Activated CD8-positive, alpha-beta memory T cell treated with anti-CD3 and anti-CD28 coated beads, Interleukin-2, amount 50 U/mL, for 1 hour (primary cell): ENCODE measurements around the gene NRARP.
"Not testable (repeated sequence)": the region's sequence is repeated elsewhere in the genome, so short reads cannot be mapped to it uniquely, and the experiment has no call there.

ENCODE experiments used
- DNase-seq: peaks from one replicate; pipeline ENCODE4 v3.0.0-alpha.2; 2020; ENCODE audit errors: extremely low read depth

NRARP gene

DNA sequence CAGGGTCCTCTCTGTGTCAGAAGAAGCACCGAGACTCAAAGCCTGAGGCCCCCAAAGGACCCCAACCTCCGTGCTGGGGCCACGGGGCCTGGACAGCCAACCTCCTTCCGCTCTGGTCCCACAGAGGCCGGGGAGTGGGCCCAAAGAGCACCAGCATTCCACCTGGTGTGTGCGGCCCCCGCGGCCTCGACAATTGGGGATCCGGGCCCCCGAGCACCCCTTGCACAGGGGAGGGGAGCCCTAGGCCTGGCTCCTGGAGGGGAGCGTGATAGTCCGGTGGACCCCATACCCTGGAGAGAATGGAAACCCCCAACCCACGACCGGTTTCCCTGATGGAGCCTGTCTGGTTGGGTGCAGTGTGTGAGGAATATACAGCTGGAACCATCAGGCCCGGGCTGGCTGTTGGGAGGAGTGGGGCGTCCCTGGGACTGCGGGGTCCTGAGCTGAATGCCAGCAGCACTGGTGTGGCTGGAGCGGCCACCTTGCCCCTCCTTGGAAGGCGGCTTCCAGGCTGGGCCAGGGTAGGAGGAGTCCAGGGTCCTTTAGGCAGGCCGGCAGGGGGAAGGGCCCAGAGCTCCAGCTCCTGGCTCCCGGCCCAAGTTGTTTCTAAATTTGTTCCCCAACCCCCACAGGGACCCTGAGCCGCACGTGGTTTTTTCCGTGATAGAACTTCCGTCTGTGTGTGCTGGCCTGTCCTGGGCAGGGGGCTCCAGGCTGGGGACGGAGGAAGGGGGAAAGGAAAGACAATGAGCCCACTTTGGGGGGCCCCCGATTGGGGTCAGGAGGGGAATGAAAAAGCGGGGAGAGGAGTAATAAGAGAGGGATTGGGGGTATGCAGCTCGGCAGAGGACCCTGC, 25.4 kb downstream of the NRARP start:
- DNase-seq, result no peak

DNA sequence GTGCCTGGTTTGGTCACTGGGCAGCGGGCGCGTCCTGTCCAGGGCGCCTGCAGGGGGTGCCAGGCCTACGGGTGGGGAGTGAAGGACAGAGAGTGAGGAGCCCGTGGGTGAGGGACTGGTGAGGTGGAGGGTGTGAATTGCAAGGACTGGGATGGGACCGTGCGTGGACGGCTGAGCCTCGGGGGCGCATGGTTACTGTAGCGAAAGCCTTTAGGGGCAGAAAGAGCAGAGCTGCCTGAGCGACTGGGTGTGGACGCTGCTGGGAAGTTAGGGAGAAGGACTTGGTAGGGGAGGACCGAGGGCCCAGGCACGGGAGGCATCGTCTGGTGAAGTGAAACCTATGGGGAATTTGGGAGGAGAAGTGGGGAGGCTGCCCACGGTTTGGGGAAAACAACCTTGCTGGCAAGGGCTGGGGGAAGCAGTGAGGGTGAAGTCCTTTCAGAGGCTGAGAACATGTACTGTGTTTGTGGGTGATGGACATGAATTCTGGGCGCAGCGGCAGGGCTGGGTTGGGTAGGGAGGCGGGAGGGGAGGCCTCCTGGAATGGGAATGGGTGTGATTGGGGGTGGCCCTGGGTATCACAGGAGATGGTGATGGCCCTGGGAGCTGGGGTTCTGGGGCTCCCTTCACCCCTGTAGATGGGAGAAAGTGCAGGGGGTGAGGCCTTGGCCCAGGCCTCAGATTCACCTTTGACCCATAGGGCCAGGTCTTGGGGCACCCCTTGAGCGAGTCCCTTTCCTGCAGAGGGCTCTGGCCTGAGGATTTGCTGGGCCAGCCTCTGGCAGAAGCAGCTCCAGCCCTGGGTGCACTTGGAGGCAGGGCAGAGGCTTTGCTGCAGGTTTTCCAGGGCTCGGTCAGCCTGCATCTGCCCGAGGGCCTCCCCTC, 26.2 kb downstream of the NRARP start:
- no peak for DNase-seq

DNA sequence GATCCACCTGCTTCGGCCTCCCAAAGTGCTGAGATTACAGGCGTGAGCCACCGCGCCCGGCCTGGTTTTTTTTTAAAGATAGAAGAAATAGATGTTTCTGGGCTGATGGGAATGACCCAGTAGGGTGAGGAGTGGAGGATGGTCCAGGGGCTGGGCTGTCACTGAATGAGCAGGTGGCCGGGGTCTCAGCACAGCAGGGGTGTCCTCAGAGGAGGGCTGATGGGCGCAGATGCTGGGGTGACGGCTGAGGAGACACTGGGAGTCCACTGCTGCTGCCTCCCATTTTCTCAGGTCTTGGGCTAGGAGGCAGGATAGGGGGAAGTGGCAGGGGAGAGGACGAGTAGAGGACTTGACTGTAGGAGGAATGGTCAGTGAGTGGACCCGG, 26.9 kb downstream of the NRARP start:
- DNase-seq, result no peak

DNA sequence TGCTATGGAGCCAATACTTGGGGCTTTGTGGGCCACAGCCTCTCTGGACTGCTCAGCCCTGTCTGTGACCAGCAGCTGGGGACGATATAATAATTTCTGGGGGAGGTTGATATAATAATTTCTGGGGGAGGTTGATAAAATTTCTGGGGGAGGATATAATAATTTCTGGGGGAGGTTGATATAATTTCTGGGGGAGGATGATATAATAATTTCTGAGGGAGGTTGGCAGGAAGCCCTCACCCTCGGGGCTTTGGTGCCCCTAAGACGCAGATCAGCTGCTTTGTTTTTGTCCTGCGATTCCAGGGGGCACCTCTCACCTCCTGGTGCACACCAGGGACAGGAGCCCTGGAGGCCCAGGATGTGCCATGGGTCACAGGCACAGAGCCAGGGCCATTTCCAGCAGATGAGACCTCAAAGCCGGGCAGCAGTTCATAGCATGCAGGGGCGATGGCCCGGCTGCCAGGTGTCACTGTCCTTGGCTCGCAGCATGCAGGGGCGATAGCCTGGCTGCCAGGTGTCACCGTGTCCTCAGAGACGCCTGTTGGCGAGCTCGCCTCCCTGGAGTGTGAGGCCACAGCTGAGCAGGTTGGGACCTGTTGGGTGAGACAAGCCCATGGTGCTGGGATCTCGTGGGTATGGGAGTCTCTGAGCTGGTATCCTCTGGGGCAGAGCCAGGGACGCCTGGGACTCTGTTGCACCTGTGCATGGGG, 28.3 kb downstream of the NRARP start:
- no peak for DNase-seq

DNA sequence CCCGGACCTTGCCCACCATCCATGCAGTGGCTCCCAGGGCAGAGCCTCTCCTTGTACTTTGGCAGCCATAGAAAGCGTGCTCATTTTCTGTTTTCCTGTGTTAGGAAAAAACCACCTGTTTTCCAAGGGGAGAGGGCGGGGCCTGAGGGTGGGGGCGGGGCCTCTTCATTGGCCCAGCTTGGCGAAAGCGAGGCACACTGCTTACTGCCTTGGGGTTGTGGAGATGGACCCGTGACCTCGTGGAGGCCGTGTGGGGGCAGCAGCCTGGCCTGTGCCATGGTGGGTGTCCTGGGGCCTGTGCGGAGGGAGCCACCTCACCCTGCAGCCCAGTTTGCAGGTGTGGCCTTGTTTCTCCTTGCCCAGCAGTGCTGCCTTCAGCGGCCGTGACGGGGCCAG, 29.0 kb downstream of the NRARP start:
- DNase-seq, result no peak

DNA sequence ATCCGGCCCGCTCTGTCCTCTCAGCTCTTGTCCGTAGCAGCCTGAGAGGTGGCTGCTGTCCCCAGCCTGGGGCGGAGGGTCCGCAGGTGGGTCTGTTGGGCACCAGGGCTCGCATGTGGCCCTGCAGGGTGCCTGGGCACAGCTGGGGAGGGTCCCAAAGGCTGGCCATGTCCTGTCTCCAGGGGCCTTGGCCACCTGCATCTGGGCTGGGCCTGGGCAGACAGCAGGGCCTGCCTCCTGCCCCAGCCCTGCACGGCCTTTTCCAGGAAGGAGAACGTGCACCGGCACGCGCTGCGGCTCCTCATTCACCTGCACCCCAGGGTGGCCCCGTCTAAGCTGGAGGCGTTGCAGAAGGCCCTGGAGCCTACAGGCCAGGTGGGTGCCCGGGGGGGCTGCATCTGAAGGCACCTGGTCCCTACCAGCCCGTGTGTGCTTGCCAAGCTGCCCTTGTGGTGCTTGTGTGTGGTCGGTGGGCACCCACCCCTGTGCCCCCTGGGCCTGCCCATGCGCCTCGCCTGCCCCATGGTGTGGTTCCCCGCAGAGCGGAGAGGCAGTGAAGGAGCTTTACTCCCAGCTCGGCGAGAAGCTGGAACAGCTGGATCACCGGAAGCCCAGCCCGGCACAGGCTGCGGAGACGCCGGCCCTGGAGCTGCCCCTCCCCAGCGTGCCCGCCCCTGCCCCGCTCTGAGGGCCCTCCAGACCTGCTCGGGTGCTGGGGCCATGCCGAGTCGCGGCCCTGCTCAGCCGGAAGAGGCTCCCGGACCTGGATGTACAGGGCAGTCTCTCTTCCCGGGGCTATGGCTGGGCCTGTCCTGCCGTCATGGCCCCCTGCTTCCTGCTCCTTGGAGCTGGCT, 29.6 kb downstream of the NRARP start:
- no peak for DNase-seq

DNA sequence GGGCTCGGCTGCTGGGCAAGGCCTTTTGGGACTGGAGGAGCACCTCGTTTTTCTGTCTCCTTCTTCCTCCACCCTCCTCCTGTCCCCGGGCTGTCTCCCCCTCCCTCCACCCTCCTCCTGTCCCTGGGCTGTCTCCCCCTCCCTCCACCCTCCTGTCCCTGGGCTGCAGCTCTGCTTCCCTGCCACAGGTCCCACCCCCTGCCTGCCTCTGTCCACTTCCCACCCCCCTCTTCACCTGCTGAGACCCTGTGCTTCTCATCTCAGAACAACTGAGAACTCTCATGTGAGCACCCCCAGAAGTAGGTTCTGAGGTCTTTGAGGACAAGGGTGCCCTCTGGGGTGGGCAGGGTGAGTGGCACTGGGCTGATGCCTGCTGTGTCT, 30.4 kb downstream of the NRARP start:
- DNase-seq, result no peak

DNA sequence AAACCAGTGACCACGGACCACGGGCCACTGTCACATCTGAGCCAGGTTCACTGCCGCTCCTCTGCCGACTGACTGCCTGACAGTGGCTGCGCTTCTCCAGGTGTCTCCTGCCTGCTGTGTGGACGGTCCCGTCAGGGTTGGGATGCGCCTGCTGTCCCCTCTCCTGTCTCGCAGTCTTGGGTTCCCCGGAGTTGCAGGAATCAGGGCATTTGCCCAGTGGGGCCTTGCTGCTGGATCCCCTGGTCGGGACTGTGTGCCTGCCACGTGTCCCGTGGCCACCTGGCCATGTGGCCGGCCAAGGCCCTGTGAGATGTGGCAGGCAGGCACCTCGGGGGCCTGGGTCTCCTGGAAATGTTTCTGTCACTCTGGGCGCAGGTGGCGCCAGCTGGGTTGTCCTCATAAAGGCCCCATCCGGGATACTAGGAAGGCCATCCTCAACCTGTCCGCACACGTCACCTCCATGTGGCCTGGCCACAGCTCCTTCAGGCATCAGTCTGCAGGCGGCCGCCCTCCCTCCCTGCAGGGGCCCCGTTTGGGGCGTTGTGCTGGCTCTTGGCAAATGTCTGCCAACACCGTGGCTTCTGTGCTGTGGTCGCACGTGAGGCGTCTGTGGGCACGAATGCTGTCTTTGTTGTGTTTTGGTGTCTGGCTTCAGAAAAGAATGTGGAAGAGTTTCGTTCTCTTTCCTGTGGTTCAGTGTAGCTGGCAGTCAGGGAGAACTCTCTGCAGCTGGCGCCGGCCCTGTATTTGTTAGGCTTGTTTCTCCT, 31.0 kb downstream of the NRARP start:
- DNase-seq, result no peak

DNA sequence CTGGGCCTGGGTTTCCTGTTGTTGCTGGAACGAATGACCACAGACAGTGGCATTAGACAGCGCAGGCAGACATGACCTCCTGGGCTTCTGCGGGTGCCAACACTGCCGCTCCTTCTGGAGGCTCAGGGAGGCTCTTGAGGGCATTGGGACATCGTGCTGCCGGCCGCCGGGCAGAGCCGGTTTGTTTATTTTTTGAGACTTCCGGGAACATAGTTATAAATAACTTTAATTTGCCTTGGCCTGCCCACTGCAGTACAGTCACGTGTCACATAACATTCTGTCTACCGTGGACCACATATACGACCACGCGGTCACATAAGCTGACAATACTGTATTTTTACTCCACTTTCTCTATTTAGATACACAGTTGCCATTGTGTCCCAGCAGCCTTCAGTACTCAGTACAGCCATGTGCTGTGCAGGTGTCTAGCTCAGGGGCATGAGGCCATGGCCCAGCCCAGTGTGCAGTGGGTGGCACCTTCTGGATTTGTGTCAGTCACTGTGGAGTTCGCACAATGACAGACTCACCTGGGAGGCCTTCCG, 32.8 kb downstream of the NRARP start:
- no peak for DNase-seq

DNA sequence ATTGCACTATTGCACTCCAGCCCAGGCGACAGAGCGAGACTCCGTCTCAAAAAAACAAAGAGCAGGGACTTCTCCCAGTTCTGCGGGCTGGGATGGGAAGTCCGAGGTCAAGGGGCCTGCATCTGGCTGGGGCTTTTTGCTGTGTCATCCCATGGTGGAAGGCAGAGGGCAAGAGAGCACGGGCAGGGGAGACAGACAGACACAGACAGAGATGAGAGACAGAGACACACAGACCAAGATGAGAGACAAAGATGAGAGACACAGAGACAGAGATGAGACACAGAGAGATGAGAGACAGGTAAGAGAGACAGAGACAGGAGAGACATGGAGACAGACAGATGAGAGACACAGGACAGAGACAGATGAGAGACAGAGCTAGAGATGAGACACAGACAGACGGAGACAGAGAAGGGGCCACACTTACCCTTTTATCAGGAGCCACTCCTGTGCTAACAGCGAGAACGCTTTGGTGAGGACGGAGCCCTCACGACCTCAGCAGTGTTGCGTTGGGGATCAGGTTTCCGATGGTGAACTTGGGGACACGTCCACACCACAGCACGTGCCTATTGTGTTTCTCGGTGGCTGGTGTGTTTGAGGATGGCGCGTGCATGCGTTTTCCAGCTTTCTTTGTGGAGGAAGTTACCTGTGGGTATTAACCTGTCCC, 33.4 kb downstream of the NRARP start:
- no peak for DNase-seq

DNA sequence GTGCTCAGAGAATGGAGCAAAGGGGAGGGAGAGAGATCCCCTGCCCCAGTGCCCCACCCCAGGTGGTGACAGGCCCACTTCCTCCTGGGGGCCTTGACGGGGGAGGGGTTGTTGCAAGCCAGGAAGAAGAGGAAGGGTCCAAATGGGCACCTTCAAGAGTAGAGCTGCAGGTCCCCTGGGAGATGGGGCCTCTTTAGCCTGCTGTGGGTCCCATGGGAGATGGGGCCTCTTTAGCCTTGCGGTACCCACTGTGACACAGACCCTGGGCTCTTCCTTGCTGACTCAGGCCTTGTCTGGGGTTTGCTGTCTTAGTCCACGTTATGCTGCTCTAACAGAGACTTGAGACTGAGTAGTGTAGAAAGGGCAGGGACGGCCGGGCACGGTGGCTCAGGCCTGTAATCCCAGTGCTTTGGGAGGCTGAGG, 34.1 kb downstream of the NRARP start:
- no peak for DNase-seq

DNA sequence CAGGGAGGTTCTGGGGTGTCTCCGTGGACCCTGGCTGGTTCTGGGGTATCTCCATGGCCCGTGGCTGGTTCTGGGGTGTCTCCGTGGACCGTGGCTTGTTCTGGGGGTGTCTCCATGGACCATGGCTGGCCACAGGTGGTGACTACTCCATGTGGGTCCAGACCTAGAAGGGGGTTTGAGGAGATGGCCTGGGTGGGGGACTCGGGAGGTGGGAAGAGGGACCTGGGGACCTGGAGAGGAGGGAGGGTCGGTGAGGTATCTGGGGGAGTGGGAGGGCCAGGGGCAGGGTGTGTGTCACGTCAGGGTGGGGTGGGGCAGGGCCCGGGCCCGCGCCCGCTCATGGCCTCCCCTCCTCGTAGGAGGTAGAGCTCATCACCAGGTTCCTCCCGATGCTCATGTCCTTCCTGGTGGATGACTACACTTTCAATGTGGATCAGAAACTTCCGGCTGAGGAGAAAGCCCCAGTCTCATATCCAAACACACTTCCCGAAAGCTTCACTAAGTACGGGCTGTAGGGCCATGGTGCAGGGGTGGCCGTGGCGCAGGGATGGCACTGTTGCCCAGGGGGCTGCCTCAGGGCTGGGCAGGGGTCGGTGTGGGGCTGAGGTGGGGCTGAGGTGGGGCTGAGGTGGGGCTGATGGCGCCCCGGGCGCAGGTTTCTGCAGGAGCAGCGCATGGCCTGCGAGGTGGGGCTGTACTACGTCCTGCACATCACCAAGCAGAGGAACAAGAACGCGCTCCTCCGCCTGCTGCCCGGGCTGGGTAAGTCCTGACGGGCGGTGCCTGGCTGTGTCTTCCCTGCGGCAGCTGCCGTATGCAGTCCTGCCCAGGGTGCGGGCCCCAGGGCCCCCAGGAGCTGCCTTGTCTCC, 35.3 kb downstream of the NRARP start:
- DNase-seq, result no peak

DNA sequence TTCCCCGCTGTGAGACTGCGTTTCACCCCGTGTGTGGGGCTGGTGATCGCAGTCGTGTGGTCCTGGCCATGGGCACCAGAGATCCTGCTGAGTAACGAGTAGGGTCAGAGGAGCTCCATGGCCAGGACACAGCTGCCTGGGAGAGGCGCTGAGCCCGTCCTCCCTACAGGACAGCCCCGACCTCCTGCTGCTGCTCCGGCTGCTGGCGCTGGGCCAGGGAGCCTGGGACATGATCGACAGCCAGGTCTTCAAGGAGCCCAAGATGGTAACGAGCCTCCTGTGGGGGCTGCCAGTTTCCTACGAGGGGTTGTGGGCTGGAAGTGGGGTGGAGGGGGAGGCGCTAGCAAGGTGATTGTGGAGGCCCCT, 35.9 kb downstream of the NRARP start:
- no peak for DNase-seq

DNA sequence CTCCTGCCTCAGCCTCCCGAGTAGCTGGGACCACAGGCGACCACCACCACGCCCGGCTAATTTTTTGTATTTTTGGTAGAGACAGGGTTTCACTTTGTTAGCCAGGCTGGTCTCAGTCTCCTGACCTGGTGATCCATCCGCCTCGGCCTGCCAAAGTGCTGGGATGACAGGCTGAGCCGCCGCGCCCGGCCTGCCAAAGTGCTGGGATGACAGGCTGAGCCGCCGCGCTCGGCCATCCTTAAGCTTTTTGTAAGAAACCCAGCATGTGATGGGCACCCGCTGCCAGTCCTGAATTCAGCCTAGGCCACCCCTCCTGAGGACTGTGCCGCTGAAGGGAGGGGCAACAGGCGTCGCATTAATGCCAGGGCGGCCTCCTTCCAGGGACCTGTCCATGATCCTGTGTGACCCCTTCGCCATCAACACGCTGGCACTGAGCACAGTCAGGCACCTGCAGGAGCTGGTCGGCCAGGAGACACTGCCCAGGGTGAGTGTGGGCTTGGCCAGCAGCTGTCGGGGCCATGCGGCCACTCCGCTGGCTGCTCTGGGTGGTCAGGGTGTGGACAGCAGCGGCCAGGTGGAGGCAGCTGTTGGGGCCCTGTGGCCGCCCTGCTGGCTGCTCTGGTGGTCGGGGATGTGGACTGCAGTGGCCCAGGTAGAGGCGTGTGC, 36.4 kb downstream of the NRARP start:
- no peak for DNase-seq

DNA sequence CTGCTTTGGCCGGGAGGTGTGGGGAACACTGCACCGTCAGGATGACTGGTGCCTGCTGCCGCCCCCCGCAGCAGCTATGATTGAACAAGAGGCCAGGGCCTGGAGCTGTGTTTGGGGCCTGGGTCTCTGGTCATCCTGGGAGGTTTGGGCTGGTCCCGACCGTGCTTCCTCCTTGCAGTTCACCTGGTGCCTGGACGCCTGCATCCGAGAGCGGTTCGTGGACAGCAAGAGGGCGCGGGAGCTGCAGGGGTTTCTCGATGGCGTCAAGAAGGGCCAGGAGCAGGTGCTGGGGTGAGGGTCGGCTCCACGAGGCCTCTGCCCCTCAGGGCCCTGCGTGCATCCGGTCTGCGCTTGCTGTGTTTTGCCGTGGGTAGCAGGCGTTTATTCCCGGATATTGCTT, 38.0 kb downstream of the NRARP start:
- DNase-seq, result no peak

DNA sequence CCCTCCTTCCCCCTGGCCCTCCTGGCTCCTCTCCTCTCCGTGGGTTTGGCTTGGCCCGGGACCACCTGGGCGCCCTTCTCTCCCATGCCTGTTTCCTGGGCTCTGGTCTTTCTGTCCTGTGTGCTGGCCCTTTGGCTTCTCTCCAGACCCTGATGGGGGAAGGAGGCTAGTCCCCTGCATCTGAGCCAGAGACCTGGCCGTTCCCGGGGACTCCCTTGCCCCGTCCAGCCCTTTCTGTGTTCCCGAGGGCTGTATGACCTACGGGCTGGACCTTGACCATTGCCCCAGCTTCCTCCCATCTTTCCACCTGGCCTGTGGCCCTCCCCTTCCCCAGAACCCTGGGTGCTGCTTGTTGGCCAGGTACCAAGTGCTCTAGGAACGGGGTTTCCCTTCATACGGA, 38.6 kb downstream of the NRARP start:
- DNase-seq, result no peak

DNA sequence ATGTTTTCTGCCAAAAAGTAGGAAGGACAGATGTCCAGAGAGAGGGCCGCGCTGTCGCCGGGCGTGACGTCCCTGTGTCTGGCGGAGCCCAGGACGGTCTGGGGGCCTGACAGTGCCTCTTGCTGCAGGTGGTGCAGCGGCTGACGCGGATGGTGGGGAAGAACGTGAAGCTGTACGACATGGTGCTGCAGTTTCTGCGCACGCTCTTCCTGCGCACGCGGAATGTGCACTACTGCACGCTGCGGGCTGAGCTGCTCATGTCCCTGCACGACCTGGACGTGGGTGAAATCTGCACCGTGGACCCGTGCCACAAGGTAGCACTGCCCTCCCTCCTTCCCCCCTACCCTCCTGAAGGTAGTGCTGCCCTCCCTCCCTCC, 39.2 kb downstream of the NRARP start:
- DNase-seq, result no peak

DNA sequence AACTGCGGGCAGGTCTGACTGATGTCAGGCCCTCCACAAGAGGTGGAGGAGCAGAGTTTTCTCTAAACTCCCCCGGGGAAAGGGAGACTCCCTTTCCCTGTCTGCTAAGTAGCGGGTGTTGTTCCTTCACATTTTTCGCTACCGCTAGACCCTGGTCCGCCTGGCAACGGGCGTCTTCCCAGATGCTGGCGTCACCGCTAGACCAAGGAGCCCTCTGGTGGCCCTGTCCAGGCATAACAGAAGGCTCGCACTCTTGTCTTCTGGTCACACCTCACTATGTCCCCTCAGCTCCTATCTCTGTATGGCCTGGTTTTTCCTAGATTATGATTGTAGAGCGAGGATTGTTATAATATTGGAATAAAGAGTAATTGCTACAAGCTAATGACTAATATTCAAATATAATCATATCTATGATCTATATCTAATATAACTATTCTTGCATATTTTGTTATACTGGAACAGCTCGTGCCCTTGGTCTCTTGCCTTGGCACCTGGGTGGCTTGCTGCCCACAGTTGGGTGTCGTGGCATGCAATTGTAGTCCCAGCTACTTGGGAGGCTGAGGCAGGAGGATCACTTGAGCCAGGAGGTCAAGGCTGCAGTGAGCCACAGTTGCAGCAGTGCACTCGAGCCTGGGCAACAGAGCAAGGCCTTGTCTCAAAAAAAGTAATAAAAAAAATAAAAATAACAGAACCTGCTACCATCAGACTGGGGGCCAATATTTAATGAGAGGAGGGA, 39.7 kb downstream of the NRARP start:
- DNase-seq, result not testable (repeated sequence)
